ENCODE data around the gene SFMBT2.

- TF ChIP-seq, protein P1, sequence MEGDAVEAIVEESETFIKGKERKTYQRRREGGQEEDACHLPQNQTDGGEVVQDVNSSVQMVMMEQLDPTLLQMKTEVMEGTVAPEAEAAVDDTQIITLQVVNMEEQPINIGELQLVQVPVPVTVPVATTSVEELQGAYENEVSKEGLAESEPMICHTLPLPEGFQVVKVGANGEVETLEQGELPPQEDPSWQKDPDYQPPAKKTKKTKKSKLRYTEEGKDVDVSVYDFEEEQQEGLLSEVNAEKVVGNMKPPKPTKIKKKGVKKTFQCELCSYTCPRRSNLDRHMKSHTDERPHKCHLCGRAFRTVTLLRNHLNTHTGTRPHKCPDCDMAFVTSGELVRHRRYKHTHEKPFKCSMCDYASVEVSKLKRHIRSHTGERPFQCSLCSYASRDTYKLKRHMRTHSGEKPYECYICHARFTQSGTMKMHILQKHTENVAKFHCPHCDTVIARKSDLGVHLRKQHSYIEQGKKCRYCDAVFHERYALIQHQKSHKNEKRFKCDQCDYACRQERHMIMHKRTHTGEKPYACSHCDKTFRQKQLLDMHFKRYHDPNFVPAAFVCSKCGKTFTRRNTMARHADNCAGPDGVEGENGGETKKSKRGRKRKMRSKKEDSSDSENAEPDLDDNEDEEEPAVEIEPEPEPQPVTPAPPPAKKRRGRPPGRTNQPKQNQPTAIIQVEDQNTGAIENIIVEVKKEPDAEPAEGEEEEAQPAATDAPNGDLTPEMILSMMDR (IDR thresholded peaks at IDR 0.05): no peak
- TF ChIP-seq POLR2A (IDR thresholded peaks at IDR 0.05): no peak
These were observed 275.6 kb downstream of the SFMBT2 start for GRCh38 chr10:7135188-7135587.
